Measurements from ENCODE around the gene TBC1D7.

DNA sequence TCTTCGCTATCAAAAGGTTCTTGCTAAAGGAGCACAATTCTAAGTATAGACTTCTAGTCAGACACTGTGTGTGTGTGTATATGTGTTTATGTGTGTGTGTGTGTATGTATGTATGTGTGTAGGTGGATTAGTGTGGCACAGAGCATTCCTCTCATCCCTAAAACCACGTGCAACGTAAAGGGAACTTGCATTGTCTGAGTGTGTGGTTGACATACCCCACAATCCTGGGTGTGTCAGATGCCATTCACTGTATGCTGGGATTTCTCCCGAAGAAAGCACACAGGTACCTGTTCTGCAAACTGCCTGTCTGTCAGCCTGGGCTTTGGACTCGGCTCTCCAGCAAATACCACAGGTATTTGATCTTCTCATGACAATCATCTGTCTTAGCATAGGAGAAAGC lies 42.3 kb upstream of the TBC1D7 start:
- TF ChIP-seq, protein P1, sequence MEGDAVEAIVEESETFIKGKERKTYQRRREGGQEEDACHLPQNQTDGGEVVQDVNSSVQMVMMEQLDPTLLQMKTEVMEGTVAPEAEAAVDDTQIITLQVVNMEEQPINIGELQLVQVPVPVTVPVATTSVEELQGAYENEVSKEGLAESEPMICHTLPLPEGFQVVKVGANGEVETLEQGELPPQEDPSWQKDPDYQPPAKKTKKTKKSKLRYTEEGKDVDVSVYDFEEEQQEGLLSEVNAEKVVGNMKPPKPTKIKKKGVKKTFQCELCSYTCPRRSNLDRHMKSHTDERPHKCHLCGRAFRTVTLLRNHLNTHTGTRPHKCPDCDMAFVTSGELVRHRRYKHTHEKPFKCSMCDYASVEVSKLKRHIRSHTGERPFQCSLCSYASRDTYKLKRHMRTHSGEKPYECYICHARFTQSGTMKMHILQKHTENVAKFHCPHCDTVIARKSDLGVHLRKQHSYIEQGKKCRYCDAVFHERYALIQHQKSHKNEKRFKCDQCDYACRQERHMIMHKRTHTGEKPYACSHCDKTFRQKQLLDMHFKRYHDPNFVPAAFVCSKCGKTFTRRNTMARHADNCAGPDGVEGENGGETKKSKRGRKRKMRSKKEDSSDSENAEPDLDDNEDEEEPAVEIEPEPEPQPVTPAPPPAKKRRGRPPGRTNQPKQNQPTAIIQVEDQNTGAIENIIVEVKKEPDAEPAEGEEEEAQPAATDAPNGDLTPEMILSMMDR (IDR thresholded peaks at IDR 0.05), result no peak
- no peak for TF ChIP-seq ZFX (IDR thresholded peaks at IDR 0.05; ENCODE audit: borderline replicate concordance)
